NCI-H748 (cell line): ENCODE measurements around the gene SFXN2.

ENCODE experiments used
- DNase-seq: peaks from one replicate; lab custom pipeline; 2025; ENCODE audit not compliant: unreplicated experiment; lab: John Stamatoyannopoulos, UW

The SFXN2 gene

DNA sequence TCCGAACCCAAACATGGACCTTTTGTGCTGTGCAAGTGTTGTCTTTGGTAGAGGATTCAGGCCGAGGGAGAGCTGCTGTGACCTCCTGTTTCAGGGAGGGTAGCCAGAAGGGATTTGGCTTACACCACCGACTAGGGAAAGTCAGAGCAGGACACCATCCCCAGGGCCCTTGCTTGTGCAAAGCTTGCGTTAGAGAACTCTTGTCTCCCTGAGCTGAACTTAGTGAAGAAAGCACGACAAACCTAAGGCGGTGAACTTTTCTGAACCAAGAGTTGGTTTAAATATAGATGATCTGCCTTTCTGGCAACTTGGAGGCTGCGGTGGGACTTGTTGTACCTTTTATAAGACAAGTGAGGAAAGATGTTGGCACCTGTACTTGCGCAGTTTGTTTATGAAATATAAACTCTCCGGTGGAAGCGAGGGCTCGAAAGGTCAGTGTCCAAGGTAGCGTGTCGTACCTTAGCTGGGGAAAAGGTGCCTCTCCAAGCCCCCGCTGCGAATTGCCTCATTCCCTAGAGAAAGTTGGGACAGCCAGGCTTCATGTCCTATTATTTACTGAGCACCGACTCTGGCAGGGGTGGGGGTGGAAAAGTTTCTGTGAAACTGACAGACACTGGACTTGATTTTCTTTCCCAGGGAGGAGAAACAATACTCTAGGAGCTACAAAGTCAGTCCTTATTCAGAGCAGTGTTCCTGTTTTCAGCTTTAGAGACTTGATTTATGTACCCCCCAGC is 60.9 kb downstream of the SFXN2 start:
- DNase-seq, result no peak

GRCh38 chr10:102775935-102776669 is 61.7 kb downstream of the SFXN2 start:
- no peak for DNase-seq

- DNase-seq, result no peak
These were observed 62.5 kb downstream of the SFXN2 start for GRCh38 chr10:102776779-102777456.

DNA sequence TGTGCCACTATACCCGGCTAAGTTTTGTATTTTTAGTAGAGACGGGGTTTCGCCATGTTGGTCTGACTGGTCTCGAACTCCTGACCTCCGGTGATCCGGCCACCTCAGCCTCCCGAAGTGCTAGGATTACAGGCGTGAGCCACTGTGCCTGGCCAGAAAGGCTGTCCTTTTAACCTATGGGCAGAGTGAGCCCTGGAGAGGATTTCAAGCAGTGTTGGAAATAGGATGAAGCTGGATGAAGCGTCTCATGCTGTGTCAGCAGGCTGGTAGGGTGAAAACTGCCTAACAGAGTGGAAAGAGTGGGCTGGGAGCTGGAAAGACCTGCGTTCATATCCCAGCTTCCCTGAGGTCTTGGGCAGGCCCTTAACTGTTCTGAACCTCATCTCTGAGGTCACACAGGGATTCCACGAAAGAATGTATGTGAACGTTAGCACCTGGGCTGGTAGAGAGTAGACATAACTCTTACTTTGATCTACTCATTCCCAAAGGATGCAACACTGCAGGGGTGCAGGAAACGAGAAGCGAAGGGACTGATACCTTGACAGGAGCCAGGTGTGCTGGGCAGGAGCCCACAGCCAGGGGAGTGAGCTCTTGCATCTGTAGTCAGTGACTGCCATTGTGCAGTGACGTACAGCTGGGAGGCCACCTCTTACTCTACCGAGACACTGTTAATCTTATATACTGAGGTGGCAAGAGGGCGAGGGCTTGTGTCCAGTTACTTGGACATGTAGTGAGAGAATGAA is 63.4 kb downstream of the SFXN2 start:
- DNase-seq, result no peak

GRCh38 chr10:102778781-102779180 is 64.3 kb downstream of the SFXN2 start:
- no peak for DNase-seq

GRCh38 chr10:102779680-102780526 is 65.5 kb downstream of the SFXN2 start:
- no peak for DNase-seq

DNA sequence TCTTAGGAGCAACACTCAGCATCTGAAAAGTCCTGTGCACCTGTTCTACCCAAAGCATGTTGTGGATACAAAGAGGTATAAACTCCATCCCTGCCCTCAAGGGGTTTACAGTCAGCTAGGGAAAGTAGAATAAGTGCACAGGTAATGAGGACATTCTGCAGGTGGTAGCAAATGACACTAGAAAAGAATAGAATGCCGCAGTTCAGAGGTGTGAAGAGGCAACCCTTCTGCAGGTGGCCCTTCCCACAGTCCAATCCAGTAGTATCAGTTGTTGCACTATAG is 66.0 kb downstream of the SFXN2 start:
- no peak for DNase-seq

DNA sequence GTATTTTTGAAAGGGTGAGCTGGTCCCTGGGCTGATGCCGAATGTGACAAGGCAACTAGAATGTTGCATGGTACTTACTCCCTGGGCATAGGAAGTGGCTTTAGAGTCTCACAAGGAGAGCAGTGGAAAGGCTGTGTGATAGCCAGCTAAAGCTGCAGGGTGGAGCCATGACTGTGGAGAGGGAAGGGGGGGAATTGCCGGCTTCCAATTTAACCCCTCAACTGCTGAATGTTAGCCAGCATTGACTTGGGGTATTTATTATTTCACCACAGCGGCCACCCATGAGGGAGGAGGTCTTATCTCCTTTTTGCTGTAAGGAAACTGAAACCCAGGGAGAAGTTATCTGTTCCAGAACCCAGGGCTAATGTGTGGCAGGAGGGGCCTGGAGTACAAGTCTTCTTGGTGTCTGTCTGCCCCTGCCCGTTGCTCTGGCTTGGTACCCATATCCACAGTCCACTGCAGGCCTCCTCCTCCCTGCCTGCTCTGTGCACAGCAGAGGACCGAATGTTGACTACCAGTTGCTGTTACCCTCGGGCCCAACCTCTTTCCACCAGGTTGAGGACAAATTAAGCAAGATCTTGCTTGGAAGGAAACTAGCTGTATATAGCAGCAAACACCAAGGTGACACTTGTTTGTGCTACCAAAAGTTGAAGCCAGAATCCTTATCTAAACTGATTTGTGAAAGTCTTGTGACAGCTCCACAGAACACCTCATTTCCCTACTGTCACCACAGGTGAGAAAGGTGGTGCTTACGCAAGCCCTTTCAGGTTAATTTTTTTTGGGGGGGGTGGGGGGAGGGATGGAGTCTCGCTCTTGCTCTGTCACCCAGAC is 66.9 kb downstream of the SFXN2 start:
- DNase-seq, result no peak

GRCh38 chr10:102781921-102782557 is 67.6 kb downstream of the SFXN2 start:
- no peak for DNase-seq

DNA sequence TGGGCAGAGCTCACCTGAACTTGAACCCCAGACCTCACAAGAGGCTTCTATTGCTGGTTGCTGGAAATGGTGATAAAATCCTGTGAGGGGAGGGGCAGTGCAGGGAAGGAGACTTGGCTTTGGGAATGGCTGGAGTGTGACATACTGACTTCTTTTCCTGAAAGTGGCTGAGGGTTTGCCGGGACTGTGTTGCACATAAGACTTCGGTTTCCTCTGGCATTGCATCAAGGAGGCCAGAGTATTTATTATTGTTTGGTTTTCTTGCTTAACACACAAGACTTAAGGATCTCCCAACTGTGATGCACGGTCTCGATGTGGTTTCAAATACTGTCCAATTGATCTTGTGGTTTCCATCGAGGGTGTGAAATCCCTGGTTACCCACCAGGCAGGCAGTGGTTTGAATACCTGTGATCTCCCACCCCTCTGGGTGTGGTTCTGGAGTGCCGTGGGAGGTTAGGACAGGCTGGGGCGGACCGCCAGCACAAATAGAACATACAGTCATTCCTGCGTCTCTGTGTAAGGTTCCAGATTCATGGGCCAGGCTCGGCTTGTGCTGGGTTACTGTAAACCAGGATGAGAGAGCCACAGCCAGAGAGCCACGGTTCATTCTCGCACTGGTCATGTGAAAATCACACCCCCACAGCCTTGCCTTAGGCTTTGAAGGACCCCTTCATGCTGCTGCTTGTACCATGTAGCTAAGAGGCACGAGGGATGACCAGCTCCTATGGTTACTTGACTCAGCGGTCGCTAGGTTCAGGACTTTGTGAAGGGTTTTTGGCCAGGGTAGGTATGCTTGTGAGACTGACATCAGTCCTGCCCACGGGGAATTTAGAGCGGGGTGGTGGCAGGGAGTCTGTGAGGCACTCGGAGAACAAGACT is 68.5 kb downstream of the SFXN2 start:
- DNase-seq, result no peak

GRCh38 chr10:102783568-102783967 is 69.1 kb downstream of the SFXN2 start:
- DNase-seq, result no peak

DNA sequence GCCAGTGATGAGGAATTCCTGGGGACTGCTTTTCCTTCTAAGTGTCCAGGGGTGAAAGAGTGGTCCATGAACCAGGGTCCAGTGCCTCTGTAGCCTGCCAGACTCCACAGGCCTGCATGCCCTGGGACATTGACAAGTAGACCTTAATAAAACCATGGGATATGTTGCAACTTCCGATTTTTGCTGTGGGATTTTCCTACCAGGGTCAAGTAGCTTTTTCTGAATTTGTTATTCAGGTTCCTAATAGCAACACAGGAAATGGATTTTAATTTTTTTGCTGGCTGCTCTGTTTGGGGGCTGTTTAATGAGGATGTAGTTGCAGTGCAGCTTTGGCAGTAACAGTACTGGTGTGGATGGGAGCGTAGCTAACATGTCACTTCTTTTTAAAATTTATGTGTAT is 71.4 kb downstream of the SFXN2 start:
- DNase-seq, result no peak

GRCh38 chr10:102791754-102792395 is 77.4 kb downstream of the SFXN2 start:
- no peak for DNase-seq
